H1 (cell line): ENCODE measurements around the gene NUB1. TPM values are rescaled to one million over a fixed set of nuclear protein-coding genes. Genes with fewer than 3 reads are reported as not detected.

ENCODE experiments used
- CHD2 ChIP-seq: IDR thresholded peaks from 2 replicates; pipeline ENCODE4 v1.6.1; 2012; ENCODE audit warnings: low read length, improper control_type of control experiment
- EGR1 ChIP-seq: IDR thresholded peaks from 2 replicates; pipeline ENCODE4 v1.6.1; 2011; ENCODE audit warnings: low read depth, low read length, borderline replicate concordance
- JUND ChIP-seq: IDR thresholded peaks from 2 replicates; pipeline ENCODE4 v1.6.1; 2011; ENCODE audit warnings: mild to moderate bottlenecking, improper control_type of control experiment, low read length
- USF2 ChIP-seq: IDR thresholded peaks from 2 replicates; pipeline ENCODE4 v1.6.1; 2011; ENCODE audit warnings: low read length, improper control_type of control experiment
- polyA plus RNA-seq, 7 experiments: library from polyadenylated mRNA; depleted of rRNA in 3 of 7; stranded (reverse) in 5 of 7; unstranded in 2 of 7; fragments of >200 nt in 5 of 7; fragments of 200-250 nt in 2 of 7; gene quantifications; 1 replicate in 5 of 7; 2 replicates in 1 of 7; 4 replicates in 1 of 7; pipeline versions ENCODE4 v1.2.1 to v1.2.3, GENCODE V29; 2011 to 2013; ENCODE audit warnings: missing spikeins in 2 of 7, mixed read lengths in 2 of 7
- total RNA-seq: library from RNA; stranded (reverse); fragmentation: NEBNext Ultra II Directional; extraction: Animal tissue kit (Norgen Biotek cat#: 25700); gene quantifications from 2 replicates; pipeline ENCODE4 v1.2.1, GENCODE V29; 2021
- TF ChIP-seq, protein P1 (sequence below): fragments of 300-600 bp; sonication (generic); IDR thresholded peaks from 2 replicates; pipeline ENCODE4 v1.7.1; 2012; ENCODE audit warnings: low read length, moderate library complexity, mild to moderate bottlenecking, inconsistent platforms; ENCODE audit not compliant: insufficient replicate concordance

The NUB1 gene
- total and polyA plus RNA-seq, 2 of the 8 experiments (the other 6 are each of a cell fraction or from before 2014, with no cell fraction given), result 22.1 to 43.5 TPM

- TF ChIP-seq, protein P1, sequence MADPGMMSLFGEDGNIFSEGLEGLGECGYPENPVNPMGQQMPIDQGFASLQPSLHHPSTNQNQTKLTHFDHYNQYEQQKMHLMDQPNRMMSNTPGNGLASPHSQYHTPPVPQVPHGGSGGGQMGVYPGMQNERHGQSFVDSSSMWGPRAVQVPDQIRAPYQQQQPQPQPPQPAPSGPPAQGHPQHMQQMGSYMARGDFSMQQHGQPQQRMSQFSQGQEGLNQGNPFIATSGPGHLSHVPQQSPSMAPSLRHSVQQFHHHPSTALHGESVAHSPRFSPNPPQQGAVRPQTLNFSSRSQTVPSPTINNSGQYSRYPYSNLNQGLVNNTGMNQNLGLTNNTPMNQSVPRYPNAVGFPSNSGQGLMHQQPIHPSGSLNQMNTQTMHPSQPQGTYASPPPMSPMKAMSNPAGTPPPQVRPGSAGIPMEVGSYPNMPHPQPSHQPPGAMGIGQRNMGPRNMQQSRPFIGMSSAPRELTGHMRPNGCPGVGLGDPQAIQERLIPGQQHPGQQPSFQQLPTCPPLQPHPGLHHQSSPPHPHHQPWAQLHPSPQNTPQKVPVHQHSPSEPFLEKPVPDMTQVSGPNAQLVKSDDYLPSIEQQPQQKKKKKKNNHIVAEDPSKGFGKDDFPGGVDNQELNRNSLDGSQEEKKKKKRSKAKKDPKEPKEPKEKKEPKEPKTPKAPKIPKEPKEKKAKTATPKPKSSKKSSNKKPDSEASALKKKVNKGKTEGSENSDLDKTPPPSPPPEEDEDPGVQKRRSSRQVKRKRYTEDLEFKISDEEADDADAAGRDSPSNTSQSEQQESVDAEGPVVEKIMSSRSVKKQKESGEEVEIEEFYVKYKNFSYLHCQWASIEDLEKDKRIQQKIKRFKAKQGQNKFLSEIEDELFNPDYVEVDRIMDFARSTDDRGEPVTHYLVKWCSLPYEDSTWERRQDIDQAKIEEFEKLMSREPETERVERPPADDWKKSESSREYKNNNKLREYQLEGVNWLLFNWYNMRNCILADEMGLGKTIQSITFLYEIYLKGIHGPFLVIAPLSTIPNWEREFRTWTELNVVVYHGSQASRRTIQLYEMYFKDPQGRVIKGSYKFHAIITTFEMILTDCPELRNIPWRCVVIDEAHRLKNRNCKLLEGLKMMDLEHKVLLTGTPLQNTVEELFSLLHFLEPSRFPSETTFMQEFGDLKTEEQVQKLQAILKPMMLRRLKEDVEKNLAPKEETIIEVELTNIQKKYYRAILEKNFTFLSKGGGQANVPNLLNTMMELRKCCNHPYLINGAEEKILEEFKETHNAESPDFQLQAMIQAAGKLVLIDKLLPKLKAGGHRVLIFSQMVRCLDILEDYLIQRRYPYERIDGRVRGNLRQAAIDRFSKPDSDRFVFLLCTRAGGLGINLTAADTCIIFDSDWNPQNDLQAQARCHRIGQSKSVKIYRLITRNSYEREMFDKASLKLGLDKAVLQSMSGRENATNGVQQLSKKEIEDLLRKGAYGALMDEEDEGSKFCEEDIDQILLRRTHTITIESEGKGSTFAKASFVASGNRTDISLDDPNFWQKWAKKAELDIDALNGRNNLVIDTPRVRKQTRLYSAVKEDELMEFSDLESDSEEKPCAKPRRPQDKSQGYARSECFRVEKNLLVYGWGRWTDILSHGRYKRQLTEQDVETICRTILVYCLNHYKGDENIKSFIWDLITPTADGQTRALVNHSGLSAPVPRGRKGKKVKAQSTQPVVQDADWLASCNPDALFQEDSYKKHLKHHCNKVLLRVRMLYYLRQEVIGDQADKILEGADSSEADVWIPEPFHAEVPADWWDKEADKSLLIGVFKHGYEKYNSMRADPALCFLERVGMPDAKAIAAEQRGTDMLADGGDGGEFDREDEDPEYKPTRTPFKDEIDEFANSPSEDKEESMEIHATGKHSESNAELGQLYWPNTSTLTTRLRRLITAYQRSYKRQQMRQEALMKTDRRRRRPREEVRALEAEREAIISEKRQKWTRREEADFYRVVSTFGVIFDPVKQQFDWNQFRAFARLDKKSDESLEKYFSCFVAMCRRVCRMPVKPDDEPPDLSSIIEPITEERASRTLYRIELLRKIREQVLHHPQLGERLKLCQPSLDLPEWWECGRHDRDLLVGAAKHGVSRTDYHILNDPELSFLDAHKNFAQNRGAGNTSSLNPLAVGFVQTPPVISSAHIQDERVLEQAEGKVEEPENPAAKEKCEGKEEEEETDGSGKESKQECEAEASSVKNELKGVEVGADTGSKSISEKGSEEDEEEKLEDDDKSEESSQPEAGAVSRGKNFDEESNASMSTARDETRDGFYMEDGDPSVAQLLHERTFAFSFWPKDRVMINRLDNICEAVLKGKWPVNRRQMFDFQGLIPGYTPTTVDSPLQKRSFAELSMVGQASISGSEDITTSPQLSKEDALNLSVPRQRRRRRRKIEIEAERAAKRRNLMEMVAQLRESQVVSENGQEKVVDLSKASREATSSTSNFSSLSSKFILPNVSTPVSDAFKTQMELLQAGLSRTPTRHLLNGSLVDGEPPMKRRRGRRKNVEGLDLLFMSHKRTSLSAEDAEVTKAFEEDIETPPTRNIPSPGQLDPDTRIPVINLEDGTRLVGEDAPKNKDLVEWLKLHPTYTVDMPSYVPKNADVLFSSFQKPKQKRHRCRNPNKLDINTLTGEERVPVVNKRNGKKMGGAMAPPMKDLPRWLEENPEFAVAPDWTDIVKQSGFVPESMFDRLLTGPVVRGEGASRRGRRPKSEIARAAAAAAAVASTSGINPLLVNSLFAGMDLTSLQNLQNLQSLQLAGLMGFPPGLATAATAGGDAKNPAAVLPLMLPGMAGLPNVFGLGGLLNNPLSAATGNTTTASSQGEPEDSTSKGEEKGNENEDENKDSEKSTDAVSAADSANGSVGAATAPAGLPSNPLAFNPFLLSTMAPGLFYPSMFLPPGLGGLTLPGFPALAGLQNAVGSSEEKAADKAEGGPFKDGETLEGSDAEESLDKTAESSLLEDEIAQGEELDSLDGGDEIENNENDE, result no peak
- TF ChIP-seq USF2 (no peak), EGR1 (no peak), CHD2 (no peak), JUND (no peak)
Measured at GRCh38 chr7:151379193-151379520, 37.5 kb downstream of the NUB1 start (continued).
